Measurements from ENCODE around the gene KDM4C.

Gene KDM4C

GRCh38 chr9:6761306-6761705 is 3.5 kb downstream of the KDM4C start:
- no peaks in the 10 kb centered on the region for H3K4me1 ChIP-seq
- no peak for TF ChIP-seq CTCF (IDR thresholded peaks at IDR 0.05; ENCODE audit: low read depth, low read length)
- no peak for DNase-seq
- H3K36me3 ChIP-seq = no peaks in the 10 kb centered on the region
- no peaks in the 10 kb centered on the region for H3K27me3 ChIP-seq
- H3K4me3 ChIP-seq (ENCODE audit: low read depth, low read length) = no peak overlapping the region
- H3K9me3 ChIP-seq = no peaks in the 10 kb centered on the region

- DNase-seq = no peak
- Histone ChIP-seq H3K4me1 (no peaks in the 10 kb centered on the region), H3K27me3 (no peaks in the 10 kb centered on the region), H3K36me3 (no peaks in the 10 kb centered on the region), H3K4me3 (ENCODE audit: low read depth, low read length) (no peak overlapping the region), H3K9me3 (no peaks in the 10 kb centered on the region)
- no peak for TF ChIP-seq CTCF (IDR thresholded peaks at IDR 0.05; ENCODE audit: low read depth, low read length)
Observed at GRCh38 chr9:6763244-6763643, 5.5 kb downstream of the KDM4C start.

GRCh38 chr9:6764011-6764410 is 6.2 kb downstream of the KDM4C start:
- H3K27me3 ChIP-seq = no peaks in the 10 kb centered on the region
- no peaks in the 10 kb centered on the region for H3K36me3 ChIP-seq
- no peaks in the 10 kb centered on the region for H3K4me1 ChIP-seq
- H3K4me3 ChIP-seq (ENCODE audit: low read depth, low read length) = no peak overlapping the region
- DNase-seq = no peak
- no peak for TF ChIP-seq CTCF (IDR thresholded peaks at IDR 0.05; ENCODE audit: low read depth, low read length)
- no peaks in the 10 kb centered on the region for H3K9me3 ChIP-seq

GRCh38 chr9:6764523-6764922 is 6.8 kb downstream of the KDM4C start:
- Histone ChIP-seq H3K9me3 (no peaks in the 10 kb centered on the region), H3K36me3 (no peaks in the 10 kb centered on the region), H3K4me1 (no peaks in the 10 kb centered on the region), H3K27me3 (no peaks in the 10 kb centered on the region), H3K4me3 (ENCODE audit: low read depth, low read length) (no peak overlapping the region)
- no peak for DNase-seq
- no peak for TF ChIP-seq CTCF (IDR thresholded peaks at IDR 0.05; ENCODE audit: low read depth, low read length)

GRCh38 chr9:6764950-6765349 is 7.2 kb downstream of the KDM4C start:
- DNase-seq = no peak
- H3K9me3 ChIP-seq = no peaks in the 10 kb centered on the region
- H3K4me1 ChIP-seq = no peaks in the 10 kb centered on the region
- H3K4me3 ChIP-seq (ENCODE audit: low read depth, low read length) = no peak overlapping the region
- no peaks in the 10 kb centered on the region for H3K36me3 ChIP-seq
- TF ChIP-seq CTCF (IDR thresholded peaks at IDR 0.05; ENCODE audit: low read depth, low read length) = no peak
- H3K27me3 ChIP-seq = no peaks in the 10 kb centered on the region

- Histone ChIP-seq H3K27me3 (no peaks in the 10 kb centered on the region), H3K4me1 (no peaks in the 10 kb centered on the region), H3K4me3 (ENCODE audit: low read depth, low read length) (no peak overlapping the region), H3K9me3 (no peaks in the 10 kb centered on the region), H3K36me3 (no peaks in the 10 kb centered on the region)
- TF ChIP-seq CTCF (IDR thresholded peaks at IDR 0.05; ENCODE audit: low read depth, low read length) = no peak
- no peak for DNase-seq
Observed at GRCh38 chr9:6765396-6765795, 7.6 kb downstream of the KDM4C start.

Data from BE2C (cell line).